Measurements from ENCODE around the gene HK1.

DNA sequence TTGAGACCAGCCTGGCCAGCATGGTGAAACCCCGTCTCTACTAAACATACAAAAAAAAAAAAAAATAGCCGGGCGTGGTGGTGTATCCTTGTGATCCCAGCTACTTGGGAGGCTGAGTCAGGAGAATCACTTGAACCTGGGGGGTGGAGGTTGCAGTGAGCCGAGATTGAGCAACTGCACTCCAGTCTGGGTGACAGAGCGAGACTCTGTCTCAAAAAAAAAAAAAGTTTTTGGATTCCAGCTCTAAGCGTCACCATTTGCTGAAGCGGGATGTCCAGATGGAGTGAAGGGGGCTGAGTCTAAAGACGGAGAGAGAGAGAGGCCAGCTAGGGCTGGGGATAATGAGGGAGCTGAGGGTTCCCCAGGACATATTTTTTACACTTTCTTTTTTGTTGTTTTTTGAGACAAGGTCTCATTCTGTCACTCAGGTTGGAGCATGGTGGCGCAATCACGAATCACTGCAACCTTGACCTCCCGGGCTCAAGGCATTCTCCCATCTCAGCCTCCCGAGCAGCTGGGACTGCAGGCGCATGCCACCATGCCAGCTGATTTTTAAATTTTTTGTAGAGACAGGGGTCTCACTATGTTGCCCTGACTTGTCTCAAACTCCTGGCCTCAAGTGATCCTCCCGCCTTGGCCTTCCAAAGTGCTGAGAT, 9.4 kb upstream of the HK1 start:
- TF ChIP-seq RORB (CRISPR knock-in tag; IDR thresholded peaks at IDR 0.05) (no peak), CTCF (IDR thresholded peaks at IDR 0.05) (no peak), ZNF416 (CRISPR knock-in tag; IDR thresholded peaks at IDR 0.05) (no peak), SP1 (CRISPR knock-in tag; conservative IDR thresholded peaks at IDR 0.05) (no peak), FOXP4 (CRISPR knock-in tag; IDR thresholded peaks at IDR 0.05) (no peak), PRDM15 (CRISPR knock-in tag; IDR thresholded peaks at IDR 0.05) (no peak), E2F1 (CRISPR knock-in tag; IDR thresholded peaks at IDR 0.05) (no peak), USF2 (CRISPR knock-in tag; IDR thresholded peaks at IDR 0.05) (no peak), CREB1 (CRISPR knock-in tag; IDR thresholded peaks at IDR 0.05) (no peak), TEAD1 (CRISPR knock-in tag; IDR thresholded peaks at IDR 0.05) (no peak), TP53 (CRISPR knock-in tag; IDR thresholded peaks at IDR 0.05) (no peak), USF1 (CRISPR knock-in tag; IDR thresholded peaks at IDR 0.05) (no peak), HMGXB4 (CRISPR knock-in tag; IDR thresholded peaks at IDR 0.05) (no peak), GTF2I (CRISPR knock-in tag; conservative IDR thresholded peaks at IDR 0.05) (no peak)
